SU-DHL-6 (cell line): Measurements from ENCODE around the gene SUB1.

Experiments
- H2AFZ ChIP-seq: fragments of 200-600 bp; sonication (generic); 2 replicates; pipeline ENCODE4 v1.6.1; 2014; ENCODE audit warnings: low read depth, mild to moderate bottlenecking, moderate library complexity, mixed read lengths, antibody characterized with exemption, low read length; ENCODE audit not compliant: severe bottlenecking
- H3F3A ChIP-seq: fragments of 200-600 bp; shearing (Covaris generic); 2 replicates; pipeline ENCODE4 v1.6.0; 2016; ENCODE audit warnings: antibody characterized with exemption, mild to moderate bottlenecking; ENCODE audit not compliant: insufficient read depth
- H3K27ac ChIP-seq: fragments of 200-600 bp; sonication (generic); 2 replicates; pipeline ENCODE4 v1.5.1; 2016; ENCODE audit warnings: low read depth, mild to moderate bottlenecking, low read length, moderate library complexity, mixed read lengths
- H3K27me3 ChIP-seq: fragments of 200-600 bp; sonication (generic), shearing (Covaris generic); 2 replicates; pipeline ENCODE4 v1.6.0; 2014; ENCODE audit warnings: mild to moderate bottlenecking, low read length
- H3K36me3 ChIP-seq: fragments of 200-600 bp; sonication (generic); 2 replicates; pipeline ENCODE4 v1.6.1; 2014; ENCODE audit warnings: mild to moderate bottlenecking, low read length, mixed read lengths
- H3K4me2 ChIP-seq: fragments of 300-600, 200-600 bp; shearing (Covaris generic), sonication (generic); 2 replicates; pipeline ENCODE4 v1.6.0; 2014; ENCODE audit warnings: low read length, low read depth, mild to moderate bottlenecking; ENCODE audit not compliant: poor library complexity, severe bottlenecking
- H3K4me3 ChIP-seq: fragments of 200-600 bp; sonication (generic); 2 replicates; pipeline ENCODE4 v1.5.1; 2014; ENCODE audit warnings: antibody characterized with exemption, low read length, mild to moderate bottlenecking, mixed read lengths; ENCODE audit not compliant: insufficient read depth, poor library complexity, severe bottlenecking
- H3K79me2 ChIP-seq: fragments of 200-600 bp; sonication (generic); 2 replicates; pipeline ENCODE4 v1.6.1; 2014; ENCODE audit warnings: mild to moderate bottlenecking, low read length, moderate library complexity; ENCODE audit not compliant: insufficient read depth
- H3K9ac ChIP-seq: fragments of 200-600 bp; sonication (generic); 2 replicates; pipeline ENCODE4 v1.7.0; 2014; ENCODE audit warnings: mild to moderate bottlenecking, low read length
- H3K9me2 ChIP-seq: fragments of 200-600 bp; sonication (generic); replicated peaks from 2 replicates; pipeline ENCODE4 v1.6.1; 2014; ENCODE audit warnings: low read length; ENCODE audit not compliant: insufficient read depth
- H3K9me3 ChIP-seq: fragments of 200-600 bp; sonication (generic); 2 replicates; pipeline ENCODE4 v1.6.1; 2014; ENCODE audit warnings: low read length, mixed read lengths; ENCODE audit not compliant: insufficient read depth
- H4K20me1 ChIP-seq: fragments of 200-600 bp; sonication (generic); 2 replicates; pipeline ENCODE4 v1.6.1; 2014; ENCODE audit warnings: low read depth, mild to moderate bottlenecking, antibody characterized with exemption, low read length, moderate library complexity, mixed read lengths
- EZH2phosphoT487 ChIP-seq: fragments of 200-600 bp; sonication (generic), shearing (Covaris generic); conservative IDR thresholded peaks from 2 replicates; pipeline ENCODE4 v1.6.1; 2018; ENCODE audit warnings: mild to moderate bottlenecking, antibody characterized with exemption, low read length, moderate library complexity, mixed read lengths
- TF ChIP-seq, protein P1 (sequence below): fragments of 200-600 bp; sonication (generic); IDR thresholded peaks from one replicate; pipeline ENCODE4 v1.5.1; 2017; ENCODE audit warnings: antibody characterized with exemption, mild to moderate bottlenecking, low read length, moderate library complexity; ENCODE audit not compliant: insufficient read depth, poor library complexity, severe bottlenecking

SUB1 gene

DNA sequence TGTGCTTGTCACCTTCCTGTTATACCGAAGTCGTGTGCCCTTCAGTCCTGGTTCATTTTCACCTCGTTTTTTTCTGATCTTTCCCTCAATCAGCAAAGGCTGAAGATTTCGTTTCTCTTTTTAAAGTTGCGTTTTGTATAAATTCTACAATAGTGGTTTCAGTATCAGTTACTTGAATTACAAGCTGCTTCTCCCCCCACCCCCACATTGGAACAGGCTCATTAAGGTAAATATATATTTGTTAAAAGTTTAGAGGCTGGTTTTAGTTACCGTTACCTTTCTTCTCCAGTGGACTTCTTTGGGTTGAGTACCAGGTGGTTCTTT, 881 bp downstream of the SUB1 start:
- H3K4me2 ChIP-seq, result peak overlapping the region; percentile 90
- no peaks in the 10 kb centered on the region for H3K27me3 ChIP-seq
- peaks cover 16% of the 10 kb centered on the region for H3F3A ChIP-seq
- peaks cover 8% of the 10 kb centered on the region; the same call in 1 of the 2 replicates for H3K36me3 ChIP-seq
- peak overlapping the region; percentile 93 for H3K9ac ChIP-seq
- H2AFZ ChIP-seq, result peak overlapping the region; percentile 98
- no peaks in the 10 kb centered on the region for H3K9me2 ChIP-seq
- TF ChIP-seq EZH2phosphoT487, result no peak
- TF ChIP-seq, protein P1, sequence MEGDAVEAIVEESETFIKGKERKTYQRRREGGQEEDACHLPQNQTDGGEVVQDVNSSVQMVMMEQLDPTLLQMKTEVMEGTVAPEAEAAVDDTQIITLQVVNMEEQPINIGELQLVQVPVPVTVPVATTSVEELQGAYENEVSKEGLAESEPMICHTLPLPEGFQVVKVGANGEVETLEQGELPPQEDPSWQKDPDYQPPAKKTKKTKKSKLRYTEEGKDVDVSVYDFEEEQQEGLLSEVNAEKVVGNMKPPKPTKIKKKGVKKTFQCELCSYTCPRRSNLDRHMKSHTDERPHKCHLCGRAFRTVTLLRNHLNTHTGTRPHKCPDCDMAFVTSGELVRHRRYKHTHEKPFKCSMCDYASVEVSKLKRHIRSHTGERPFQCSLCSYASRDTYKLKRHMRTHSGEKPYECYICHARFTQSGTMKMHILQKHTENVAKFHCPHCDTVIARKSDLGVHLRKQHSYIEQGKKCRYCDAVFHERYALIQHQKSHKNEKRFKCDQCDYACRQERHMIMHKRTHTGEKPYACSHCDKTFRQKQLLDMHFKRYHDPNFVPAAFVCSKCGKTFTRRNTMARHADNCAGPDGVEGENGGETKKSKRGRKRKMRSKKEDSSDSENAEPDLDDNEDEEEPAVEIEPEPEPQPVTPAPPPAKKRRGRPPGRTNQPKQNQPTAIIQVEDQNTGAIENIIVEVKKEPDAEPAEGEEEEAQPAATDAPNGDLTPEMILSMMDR, result no peak
- H3K4me3 ChIP-seq, result peak overlapping the region; percentile 95
- no peak overlapping the region for H3K27ac ChIP-seq
- H3K9me3 ChIP-seq, result peaks cover 3% of the 10 kb centered on the region; the same call in 1 of the 2 replicates
- H4K20me1 ChIP-seq, result peaks cover 29% of the 10 kb centered on the region
- H3K79me2 ChIP-seq, result peaks cover 13% of the 10 kb centered on the region

DNA sequence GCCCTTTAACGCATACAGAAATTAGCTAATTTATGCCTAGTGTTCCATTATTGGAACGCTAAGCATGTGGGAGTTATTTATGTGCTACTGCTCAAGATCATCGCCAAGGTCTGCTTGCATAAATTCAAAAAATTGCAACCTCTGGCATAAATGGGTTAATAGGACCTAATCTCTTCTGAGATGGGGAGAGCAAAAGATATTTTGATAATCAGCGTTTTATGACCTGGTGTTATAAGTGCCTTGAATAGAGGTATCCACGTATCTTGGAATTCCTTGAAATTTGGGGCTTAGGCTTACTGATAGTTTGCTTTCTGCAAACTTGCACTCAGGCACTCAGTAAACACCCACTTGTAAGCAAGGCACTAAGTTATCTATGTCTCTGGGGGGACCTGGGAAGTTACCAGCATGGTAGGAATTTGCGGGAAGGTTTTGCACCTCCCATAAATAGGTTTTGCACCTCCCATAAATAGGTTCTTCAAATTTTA, 1.8 kb downstream of the SUB1 start:
- Histone ChIP-seq H3K79me2 (peaks cover 13% of the 10 kb centered on the region), H2AFZ (no peak overlapping the region), H3K36me3 (peaks cover 11% of the 10 kb centered on the region; the same call in 1 of the 2 replicates), H4K20me1 (peaks cover 29% of the 10 kb centered on the region), H3F3A (peaks cover 16% of the 10 kb centered on the region), H3K9me2 (no peaks in the 10 kb centered on the region), H3K9ac (no peak overlapping the region), H3K4me2 (no peak overlapping the region), H3K4me3 (no peak overlapping the region), H3K9me3 (peaks cover 3% of the 10 kb centered on the region; the same call in 1 of the 2 replicates), H3K27me3 (no peaks in the 10 kb centered on the region), H3K27ac (no peak overlapping the region)
- no peak for TF ChIP-seq EZH2phosphoT487
- TF ChIP-seq, protein P1, result no peak

DNA sequence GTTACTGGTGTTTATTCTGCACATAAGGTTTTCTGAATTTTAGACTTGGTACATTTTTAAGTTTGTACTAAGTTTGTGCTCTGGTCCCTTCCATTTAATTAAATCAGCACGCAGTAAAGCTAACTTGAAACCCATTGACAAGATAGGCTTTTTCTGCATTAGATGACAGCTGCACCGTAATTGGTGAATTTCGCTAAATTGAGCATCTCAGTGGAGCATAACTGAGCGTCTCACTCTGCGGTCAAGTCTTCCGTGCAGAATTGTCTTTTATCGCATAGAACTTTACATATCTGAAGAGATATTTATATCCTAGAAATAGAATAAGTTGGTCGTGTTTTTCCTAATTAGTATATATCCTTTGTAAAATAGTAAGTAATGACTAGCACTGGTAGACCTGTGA, 4.1 kb downstream of the SUB1 start:
- Histone ChIP-seq H4K20me1 (peaks cover 24% of the 10 kb centered on the region), H3K27me3 (no peaks in the 10 kb centered on the region), H3K27ac (no peak overlapping the region), H2AFZ (no peak overlapping the region), H3K9me2 (no peaks in the 10 kb centered on the region), H3K79me2 (peaks cover 13% of the 10 kb centered on the region), H3K4me2 (no peak overlapping the region), H3K4me3 (no peak overlapping the region), H3K36me3 (peaks cover 11% of the 10 kb centered on the region; the same call in 1 of the 2 replicates), H3K9me3 (peaks cover 3% of the 10 kb centered on the region; the same call in 1 of the 2 replicates), H3F3A (peaks cover 9% of the 10 kb centered on the region; the same call in 1 of the 2 replicates), H3K9ac (no peak overlapping the region)
- no peak for TF ChIP-seq EZH2phosphoT487
- TF ChIP-seq, protein P1, result no peak
